Duodenal mucosa (tissue), 2 donors: Measurements from ENCODE around the gene GRAMD1A.

Experiments
- H3K27ac ChIP-seq: one replicate; pipeline ENCODE4 v1.7.0; 2013; ENCODE audit warnings: low read depth, low read length
- H3K27me3 ChIP-seq, 2 donors: one replicate each; pipeline ENCODE4 v1.7.0; 2013; ENCODE audit warnings: low read length in 2 of 2, control low read depth in 1 of 2; ENCODE audit not compliant: insufficient read depth in 2 of 2, control insufficient read depth in 1 of 2
- H3K36me3 ChIP-seq, 2 donors: one replicate each; pipeline ENCODE4 v1.7.0; 2013; ENCODE audit warnings: low read length in 2 of 2, control low read depth in 1 of 2; ENCODE audit not compliant: insufficient read depth in 2 of 2, control insufficient read depth in 1 of 2
- H3K4me1 ChIP-seq, 2 donors: one replicate each; pipeline ENCODE4 v1.7.0; 2013; ENCODE audit warnings: low read length in 2 of 2, control low read depth in 1 of 2; ENCODE audit not compliant: insufficient read depth in 2 of 2, control insufficient read depth in 1 of 2
- H3K4me3 ChIP-seq, 2 donors: one replicate each; pipeline ENCODE4 v1.7.0; 2013; ENCODE audit warnings: low read length in 2 of 2, low read depth in 1 of 2
- H3K9ac ChIP-seq, 2 donors: one replicate each; pipeline ENCODE4 v1.7.0; 2013; ENCODE audit warnings: low read length in 2 of 2, low read depth in 1 of 2
- H3K9me3 ChIP-seq, 2 donors: one replicate each; pipeline ENCODE4 v1.7.0; 2013; ENCODE audit warnings: low read length in 2 of 2, control low read depth in 1 of 2; ENCODE audit not compliant: control insufficient read depth in 1 of 2

The GRAMD1A gene

DNA sequence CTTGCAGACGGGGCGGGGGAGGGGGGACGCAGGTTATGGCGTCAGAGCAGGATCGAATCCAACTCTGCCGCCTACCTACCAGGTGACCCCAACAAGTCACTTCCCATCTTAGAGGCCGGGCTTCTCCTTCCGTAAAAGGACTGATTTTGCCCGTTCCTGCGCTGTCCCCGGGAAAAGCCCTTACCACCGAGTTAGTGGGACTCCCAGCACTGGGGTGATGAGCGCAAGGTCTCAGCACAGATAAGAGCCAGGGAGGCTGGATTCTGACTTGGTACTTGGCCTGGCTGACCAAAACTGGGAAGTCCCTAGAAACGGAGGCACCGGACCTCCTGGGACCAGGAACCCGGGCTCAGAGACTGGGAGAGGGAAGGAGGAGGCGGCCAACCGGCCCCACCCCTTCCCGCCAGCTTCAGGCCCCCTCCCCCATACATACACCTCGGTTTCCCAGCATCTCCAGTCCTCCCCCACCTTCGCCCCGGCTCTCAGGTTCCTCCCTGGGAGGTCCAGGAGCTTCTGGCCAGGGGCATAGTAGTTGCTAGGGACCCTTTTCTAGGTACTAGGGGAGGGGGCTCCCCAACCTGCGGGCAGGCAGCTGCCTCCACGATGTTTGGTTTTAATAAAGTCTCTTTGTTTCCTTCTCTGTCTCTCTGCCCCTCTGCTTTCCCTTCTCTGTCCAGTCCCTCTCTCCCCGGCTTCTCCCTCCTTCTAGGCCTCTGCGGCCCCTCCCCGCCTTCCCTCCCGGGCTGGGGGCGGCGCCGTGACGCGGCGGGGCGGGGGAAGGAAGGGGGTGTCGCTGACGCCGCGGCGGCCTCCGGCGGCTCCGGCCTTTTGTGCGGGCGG lies at the start of gene GRAMD1A:
Gene GRAMD1A, plus strand, starts transcription at position 826 of the 840 bp plus-strand sequence. CDS start 156 bp downstream, outside the sequence.
- H3K4me1 ChIP-seq = peaks cover 45 to 84% of the 10 kb centered on the region in 2 donors
- H3K27me3 ChIP-seq = no peaks in the 10 kb centered on the region
- peak within 1 kb of the TSS; percentile 78 to 83 for H3K4me3 ChIP-seq
- peak within 1 kb of the TSS; percentile 91 to 94 for H3K9ac ChIP-seq
- H3K36me3 ChIP-seq = peaks cover 0 to under 1% of the 10 kb centered on the region in 2 donors
- no peaks in the 10 kb centered on the region for H3K9me3 ChIP-seq
- H3K27ac ChIP-seq = peak within 1 kb of the TSS; percentile 97

DNA sequence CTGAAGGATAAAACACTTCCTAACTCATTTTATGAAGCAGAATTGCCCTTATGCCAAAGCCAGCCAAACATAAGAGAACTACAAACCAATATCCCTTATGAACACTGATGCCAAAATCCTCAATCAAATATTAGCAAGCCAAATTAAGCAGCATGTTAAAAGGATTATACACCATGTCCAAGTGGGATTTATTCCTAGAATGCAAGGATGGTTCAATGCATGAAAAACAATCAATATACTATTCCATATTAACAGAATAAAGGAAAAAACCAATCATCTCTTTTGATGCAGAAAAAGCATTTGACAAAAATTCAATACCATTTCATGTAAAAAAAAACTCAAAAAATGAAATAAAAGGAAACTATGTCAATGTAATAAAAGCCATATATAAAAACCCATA lies 47.0 kb upstream of the GRAMD1A start:
- no peaks in the 10 kb centered on the region for H3K4me1 ChIP-seq
- H3K9ac ChIP-seq = no peak overlapping the region
- no peak overlapping the region for H3K4me3 ChIP-seq
- no peak overlapping the region for H3K27ac ChIP-seq
- H3K9me3 ChIP-seq = peaks cover 47 to 59% of the 10 kb centered on the region in 2 donors
- peaks cover 16 to 22% of the 10 kb centered on the region in 2 donors for H3K36me3 ChIP-seq
- H3K27me3 ChIP-seq = no peaks in the 10 kb centered on the region

- Histone ChIP-seq H3K9ac (no peak overlapping the region), H3K4me1 (peaks cover 12 to 14% of the 10 kb centered on the region in 2 donors), H3K27ac (no peak overlapping the region), H3K9me3 (peaks cover 67 to 79% of the 10 kb centered on the region in 2 donors), H3K27me3 (no peaks in the 10 kb centered on the region), H3K36me3 (peaks cover 45 to 56% of the 10 kb centered on the region in 2 donors), H3K4me3 (peak overlapping the region; percentile 7 to 36)
Observed at GRCh38 chr19:34957830-34958751, 42.0 kb upstream of the GRAMD1A start.

- Histone ChIP-seq H3K4me3 (peak overlapping the region; percentile 7 to 36), H3K4me1 (peaks cover 14% of the 10 kb centered on the region in 2 donors), H3K9me3 (peaks cover 61 to 72% of the 10 kb centered on the region in 2 donors), H3K27ac (no peak overlapping the region), H3K36me3 (peaks cover 45 to 56% of the 10 kb centered on the region in 2 donors), H3K27me3 (no peaks in the 10 kb centered on the region), H3K9ac (no peak overlapping the region)
Observed at GRCh38 chr19:34959021-34959420, 41.1 kb upstream of the GRAMD1A start.

GRCh38 chr19:34960103-34960805 lies 39.9 kb upstream of the GRAMD1A start:
- peaks cover 45 to 56% of the 10 kb centered on the region in 2 donors for H3K36me3 ChIP-seq

DNA sequence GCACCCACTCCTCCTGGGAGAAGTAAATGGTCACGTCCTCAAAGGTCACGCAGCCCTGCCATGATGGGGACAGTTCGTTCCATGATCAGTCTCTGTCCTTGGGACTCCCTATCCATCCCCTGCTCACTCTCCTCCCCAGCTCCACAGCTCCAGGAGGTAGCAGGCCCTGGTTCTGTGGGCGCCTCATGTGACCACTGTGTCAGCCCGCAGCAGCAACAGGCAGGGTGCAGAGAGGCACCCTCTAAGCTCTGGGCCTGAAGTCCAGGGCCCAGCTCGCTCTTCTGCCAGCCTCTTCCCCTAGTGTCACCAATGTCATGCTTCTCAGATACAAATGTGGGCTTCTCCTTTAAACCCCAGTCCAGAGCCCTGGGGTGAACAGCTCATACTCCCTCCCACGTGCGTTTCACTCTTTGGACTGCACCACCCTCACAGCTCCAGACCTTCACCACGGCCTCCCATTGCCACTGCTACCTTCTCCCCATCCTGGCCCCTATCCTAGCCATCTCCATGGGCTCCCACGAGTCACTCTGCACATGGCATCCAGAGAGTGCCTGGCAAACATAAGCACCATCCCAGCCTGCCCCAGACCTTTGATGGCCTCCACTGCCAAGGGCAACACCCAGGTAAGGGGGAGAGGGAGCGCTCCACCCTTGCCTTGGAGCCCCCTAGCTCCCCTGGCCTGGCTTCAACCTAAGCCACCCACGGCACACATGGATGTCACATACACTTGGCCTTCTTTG lies 39.0 kb upstream of the GRAMD1A start:
- peaks cover 45 to 52% of the 10 kb centered on the region in 2 donors for H3K36me3 ChIP-seq
- H3K4me3 ChIP-seq = peak overlapping the region; percentile 14 to 76
- H3K4me1 ChIP-seq = peaks cover 14% of the 10 kb centered on the region in 2 donors
- H3K27me3 ChIP-seq = no peaks in the 10 kb centered on the region
- H3K9ac ChIP-seq = no peak overlapping the region
- H3K9me3 ChIP-seq = peaks cover 52 to 61% of the 10 kb centered on the region in 2 donors
- H3K27ac ChIP-seq = no peak overlapping the region

More at GRCh38 chr19:34960103-34960805, 39.9 kb upstream of the GRAMD1A start:
- Histone ChIP-seq H3K9me3 (peaks cover 59 to 67% of the 10 kb centered on the region in 2 donors), H3K9ac (no peak overlapping the region), H3K27me3 (no peaks in the 10 kb centered on the region), H3K4me1 (peaks cover 14% of the 10 kb centered on the region in 2 donors), H3K4me3 (peak overlapping the region in 1 of 2 donors; percentile 7), H3K27ac (no peak overlapping the region)

DNA sequence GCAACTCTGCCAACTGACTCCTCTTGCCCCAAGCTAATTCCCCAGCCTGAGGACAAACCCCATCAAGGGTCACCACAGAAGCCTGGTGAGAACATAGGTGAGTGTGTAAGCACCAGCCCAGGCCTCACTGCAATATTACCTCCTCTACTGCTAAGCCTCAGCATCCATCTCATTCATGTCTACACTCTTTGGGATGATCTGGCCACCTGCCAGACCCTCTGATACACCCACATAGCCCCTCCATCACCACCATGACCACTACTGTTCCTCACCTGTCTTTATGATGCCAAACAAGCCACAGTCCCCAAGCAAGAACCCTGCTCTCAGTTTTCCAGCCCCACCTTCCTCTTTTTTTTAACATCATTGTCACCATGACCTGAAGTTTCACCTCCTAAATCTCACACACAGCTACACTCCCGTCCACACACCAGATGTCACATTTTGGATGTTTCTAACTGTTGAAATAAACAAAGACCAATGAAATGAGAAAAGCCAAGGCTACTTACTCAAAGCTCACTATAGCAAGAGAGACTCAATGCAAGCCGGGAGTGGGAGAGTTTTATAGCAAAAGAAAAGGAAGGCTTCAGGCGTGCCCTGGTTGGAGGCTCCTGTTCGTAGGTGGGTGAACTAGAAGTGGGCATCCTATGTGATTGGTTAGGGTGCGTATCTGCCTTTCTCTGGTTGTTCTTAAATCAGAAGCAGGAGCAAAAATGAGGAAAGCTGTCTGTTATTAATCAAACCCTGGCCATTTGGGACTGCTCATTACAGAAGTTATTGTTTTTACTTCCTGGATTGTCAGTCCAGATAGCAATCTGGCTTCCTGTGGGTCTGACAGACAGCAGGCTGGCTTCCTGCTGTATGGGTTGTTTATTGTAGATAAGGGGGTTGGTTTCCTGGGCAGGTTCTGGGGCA lies 38.1 kb upstream of the GRAMD1A start:
- H3K27me3 ChIP-seq = no peaks in the 10 kb centered on the region
- peaks cover 47 to 51% of the 10 kb centered on the region in 2 donors for H3K9me3 ChIP-seq
- H3K27ac ChIP-seq = no peak overlapping the region
- H3K9ac ChIP-seq = no peak overlapping the region
- peak overlapping the region; percentile 76 to 86 for H3K4me3 ChIP-seq
- peaks cover 39 to 45% of the 10 kb centered on the region in 2 donors for H3K36me3 ChIP-seq
- peaks cover 14% of the 10 kb centered on the region in 2 donors for H3K4me1 ChIP-seq

DNA sequence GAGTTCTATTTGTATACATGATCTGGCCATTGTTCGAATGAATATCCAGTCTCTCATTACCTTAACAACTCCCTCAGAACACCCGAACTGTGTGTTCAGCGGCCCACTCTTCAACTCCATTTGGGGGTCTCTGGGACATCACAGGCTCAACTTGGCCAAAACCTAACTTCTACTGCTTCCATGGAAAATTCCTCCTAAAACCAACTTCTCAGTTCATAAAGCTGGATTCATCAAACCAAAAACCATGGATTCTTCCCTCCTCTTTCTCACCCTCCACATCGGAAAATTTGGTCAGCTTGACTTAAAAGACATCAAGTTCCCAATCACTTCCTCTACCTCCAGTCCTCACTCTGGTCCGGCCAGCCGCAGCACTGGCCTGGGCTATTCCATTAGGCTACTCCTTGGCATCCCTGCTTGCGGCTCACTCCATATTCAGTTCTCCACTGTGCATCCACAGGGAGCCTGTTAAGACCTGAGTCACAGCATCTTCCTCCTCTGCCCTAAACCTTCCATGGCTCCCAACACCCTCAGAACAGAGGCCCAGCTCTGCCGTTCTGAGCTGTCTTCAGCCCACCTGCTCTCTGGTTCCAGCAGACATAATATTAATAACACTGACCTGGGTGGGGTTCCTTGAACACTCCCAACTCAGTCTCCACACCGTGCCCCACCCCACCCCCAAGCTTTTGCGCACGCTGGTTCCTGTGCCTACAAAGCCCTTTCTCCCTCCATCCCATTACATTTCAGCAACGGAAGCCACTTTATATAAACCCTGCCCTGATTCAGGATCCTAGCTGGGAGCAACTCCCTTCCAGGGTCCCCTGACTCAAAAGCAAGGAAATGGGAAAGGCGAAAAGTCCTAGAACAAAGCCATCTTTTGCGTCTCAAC lies 37.2 kb upstream of the GRAMD1A start:
- peak overlapping the region; percentile 52 to 79 for H3K9ac ChIP-seq
- peaks cover 14% of the 10 kb centered on the region in 2 donors for H3K4me1 ChIP-seq
- no peak overlapping the region for H3K27ac ChIP-seq
- H3K36me3 ChIP-seq = peaks cover 30 to 36% of the 10 kb centered on the region in 2 donors
- peaks cover 40 to 42% of the 10 kb centered on the region in 2 donors for H3K9me3 ChIP-seq
- H3K27me3 ChIP-seq = no peaks in the 10 kb centered on the region
- peak overlapping the region; percentile 76 to 86 for H3K4me3 ChIP-seq
